HepG2 (cell line): ENCODE data around the gene AADACL4. TPM values are rescaled to one million over a fixed set of nuclear protein-coding genes. Genes with fewer than 3 reads are reported as not detected.

Experiments used
- CEBPG ChIP-seq: IDR thresholded peaks from 2 replicates; pipeline ENCODE4 v1.6.1; 2016
- CENPX ChIP-seq: sonication (generic); formaldehyde crosslinking; IDR thresholded peaks from 2 replicates; pipeline ENCODE4 v1.9.0; 2021; ENCODE audit warnings: mild to moderate bottlenecking, missing genetic modification reagents, moderate library complexity
- KDM2A ChIP-seq: sonication (generic); formaldehyde crosslinking; IDR thresholded peaks from 2 replicates; pipeline ENCODE4 v1.4.0; 2020; ENCODE audit warnings: low read depth, missing genetic modification reagents, borderline replicate concordance
- KDM3A ChIP-seq: IDR thresholded peaks from 2 replicates; pipeline ENCODE4 v1.6.1; 2018; ENCODE audit warnings: low read depth, missing compliant biosample characterization
- KDM5B ChIP-seq: sonication (generic); formaldehyde crosslinking; IDR thresholded peaks from 2 replicates; pipeline ENCODE4 v1.4.0; 2020; ENCODE audit warnings: missing genetic modification reagents, mild to moderate bottlenecking, borderline replicate concordance
- MIER2 ChIP-seq: IDR thresholded peaks from 2 replicates; pipeline ENCODE4 v1.6.1; 2016; ENCODE audit warnings: missing biosample characterization, missing genetic modification reagents
- NR1H2 ChIP-seq: sonication (generic); formaldehyde crosslinking; IDR thresholded peaks from 2 replicates; pipeline ENCODE4 v1.8.1; 2022; ENCODE audit warnings: low read depth, missing genetic modification reagents, borderline replicate concordance
- PHF20 ChIP-seq: sonication (generic); formaldehyde crosslinking; IDR thresholded peaks from 2 replicates; pipeline ENCODE4 v1.5.0; 2020; ENCODE audit warnings: mild to moderate bottlenecking, missing genetic modification reagents
- RFXAP ChIP-seq: sonication (generic); formaldehyde crosslinking; IDR thresholded peaks from 2 replicates; pipeline ENCODE4 v1.4.0; 2020; ENCODE audit warnings: missing genetic modification reagents, borderline replicate concordance
- SMAD1 ChIP-seq: sonication (generic); formaldehyde crosslinking; IDR thresholded peaks from 2 replicates; pipeline ENCODE4 v1.4.0; 2020; ENCODE audit warnings: missing genetic modification reagents, low read depth, mild to moderate bottlenecking, borderline replicate concordance
- SP4 ChIP-seq: sonication (generic); formaldehyde crosslinking; IDR thresholded peaks from 2 replicates; pipeline ENCODE4 v1.8.1; 2023; ENCODE audit warnings: mild to moderate bottlenecking, missing genetic modification reagents
- SP5 ChIP-seq: IDR thresholded peaks from 2 replicates; pipeline ENCODE4 v1.6.1; 2016; ENCODE audit warnings: low read depth, borderline replicate concordance
- SUZ12 ChIP-seq: fragments of 150-350 bp; IDR thresholded peaks from 2 replicates; pipeline ENCODE4 v1.6.1; 2014; ENCODE audit warnings: low read depth, low read length
- THYN1 ChIP-seq: sonication (generic); formaldehyde crosslinking; IDR thresholded peaks from 2 replicates; pipeline ENCODE4 v1.8.1; 2023; ENCODE audit warnings: low read depth, mild to moderate bottlenecking, moderate library complexity, missing genetic modification reagents, borderline replicate concordance
- ZBTB3 ChIP-seq: sonication (generic); formaldehyde crosslinking; IDR thresholded peaks from 2 replicates; pipeline ENCODE4 v1.4.0; 2020; ENCODE audit warnings: low read depth, mild to moderate bottlenecking, moderate library complexity, missing genetic modification reagents, borderline replicate concordance
- ZMAT3 ChIP-seq: sonication (generic); formaldehyde crosslinking; conservative IDR thresholded peaks from 2 replicates; pipeline ENCODE4 v1.7.0; 2021; ENCODE audit warnings: missing genetic modification reagents
- ZNF18 ChIP-seq: sonication (generic); formaldehyde crosslinking; IDR thresholded peaks from 2 replicates; pipeline ENCODE4 v1.8.0; 2022; ENCODE audit warnings: mild to moderate bottlenecking, missing genetic modification reagents; ENCODE audit not compliant: insufficient replicate concordance
- ZNF225 ChIP-seq: sonication (generic); formaldehyde crosslinking; IDR thresholded peaks from 2 replicates; pipeline ENCODE4 v1.4.0; 2020; ENCODE audit warnings: mild to moderate bottlenecking, missing genetic modification reagents
- ZNF251 ChIP-seq: sonication (generic); formaldehyde crosslinking; IDR thresholded peaks from 2 replicates; pipeline ENCODE4 v1.9.0; 2021; ENCODE audit warnings: mild to moderate bottlenecking, missing genetic modification reagents
- ZNF274 ChIP-seq: sonication (generic); formaldehyde crosslinking; IDR thresholded peaks from 2 replicates; pipeline ENCODE4 v1.5.1; 2020; ENCODE audit warnings: mild to moderate bottlenecking, missing genetic modification reagents
- ZNF614 ChIP-seq: IDR thresholded peaks from 2 replicates; pipeline ENCODE4 v1.6.1; 2018; ENCODE audit warnings: missing biosample characterization, missing genetic modification reagents, inconsistent platforms, borderline replicate concordance
- polyA plus RNA-seq, 8 experiments: library from polyadenylated mRNA; depleted of rRNA in 3 of 8; stranded (reverse) in 7 of 8; unstranded in 1 of 8; fragments of >200 nt; fragmentation: Illumina TruSeq in 4 of 8; extraction: Trizol in 4 of 8; gene quantifications; 2 replicates each; pipeline versions ENCODE4 v1.2.1 to v1.2.3, GENCODE V29; 2011 to 2016; ENCODE audit warnings: low read depth in 4 of 8, missing spikeins in 1 of 8, mixed read lengths in 1 of 8; ENCODE audit not compliant: insufficient read depth in 1 of 8
- total RNA-seq, 5 experiments: library from RNA; depleted of rRNA; stranded (reverse); fragments of >200 nt; fragmentation: Illumina TruSeq; extraction: Trizol; gene quantifications; 2 replicates each; pipeline ENCODE4 v1.2.3, GENCODE V29; 2016; ENCODE audit warnings: low read depth in 1 of 5
- TF ChIP-seq, protein P1 (sequence below): sonication (generic); formaldehyde crosslinking; IDR thresholded peaks from 2 replicates; pipeline ENCODE4 v1.4.0; 2020; ENCODE audit warnings: mild to moderate bottlenecking, missing genetic modification reagents
- TF ChIP-seq, protein P2 (sequence below): sonication (generic); formaldehyde crosslinking; IDR thresholded peaks from 2 replicates; pipeline ENCODE4 v1.9.0; 2022; ENCODE audit warnings: missing genetic modification reagents, mild to moderate bottlenecking, borderline replicate concordance

Gene AADACL4
- total and polyA plus RNA-seq, 2 of the 13 experiments (the other 11 are each of a cell fraction or from before 2014, with no cell fraction given): not detected

DNA sequence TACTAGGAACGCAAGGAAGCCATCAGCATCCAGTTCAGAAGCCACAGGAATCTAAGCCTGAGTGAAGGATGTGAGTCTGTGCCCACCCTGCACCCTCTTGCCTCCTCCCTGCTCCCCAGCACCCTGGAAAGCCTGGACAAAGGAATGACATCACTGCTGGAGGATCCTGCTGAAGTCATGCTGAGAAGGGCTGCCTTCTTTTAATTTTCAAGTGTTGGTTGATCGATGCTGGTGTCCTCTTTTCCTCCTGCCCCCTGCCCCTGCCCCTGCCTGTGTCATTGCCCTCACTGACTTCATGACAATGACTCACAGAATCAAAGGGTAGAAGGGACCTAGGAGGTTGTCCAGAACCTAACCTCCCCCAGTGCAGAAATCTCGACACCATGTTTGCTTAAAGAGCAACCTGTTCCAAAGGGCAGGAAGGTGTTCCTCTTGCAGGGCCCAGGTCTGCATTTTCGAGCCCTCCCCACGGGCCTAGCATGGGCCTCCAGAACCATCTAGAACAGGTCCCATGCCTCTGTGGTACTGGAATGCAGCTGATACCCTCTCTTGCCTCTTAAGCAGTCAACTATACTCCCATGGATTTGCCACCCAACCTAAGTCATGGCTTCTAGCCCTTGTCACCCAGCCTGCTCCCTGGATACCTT, 35.5 kb upstream of the AADACL4 start (continued):
- TF ChIP-seq NR1H2: no peak
- TF ChIP-seq ZNF614 (CRISPR knock-in tag): 0 out of 2 replicates have a peak, but pooled peaks have one; percentile 18
- peak; percentile 53; the same call in 1 of the 2 replicates for TF ChIP-seq KDM5B (CRISPR knock-in tag)
- no peak for TF ChIP-seq ZBTB3
- TF ChIP-seq PHF20 (CRISPR knock-in tag): no peak
- no peak for TF ChIP-seq KDM3A (CRISPR knock-in tag)
- TF ChIP-seq, protein P1, sequence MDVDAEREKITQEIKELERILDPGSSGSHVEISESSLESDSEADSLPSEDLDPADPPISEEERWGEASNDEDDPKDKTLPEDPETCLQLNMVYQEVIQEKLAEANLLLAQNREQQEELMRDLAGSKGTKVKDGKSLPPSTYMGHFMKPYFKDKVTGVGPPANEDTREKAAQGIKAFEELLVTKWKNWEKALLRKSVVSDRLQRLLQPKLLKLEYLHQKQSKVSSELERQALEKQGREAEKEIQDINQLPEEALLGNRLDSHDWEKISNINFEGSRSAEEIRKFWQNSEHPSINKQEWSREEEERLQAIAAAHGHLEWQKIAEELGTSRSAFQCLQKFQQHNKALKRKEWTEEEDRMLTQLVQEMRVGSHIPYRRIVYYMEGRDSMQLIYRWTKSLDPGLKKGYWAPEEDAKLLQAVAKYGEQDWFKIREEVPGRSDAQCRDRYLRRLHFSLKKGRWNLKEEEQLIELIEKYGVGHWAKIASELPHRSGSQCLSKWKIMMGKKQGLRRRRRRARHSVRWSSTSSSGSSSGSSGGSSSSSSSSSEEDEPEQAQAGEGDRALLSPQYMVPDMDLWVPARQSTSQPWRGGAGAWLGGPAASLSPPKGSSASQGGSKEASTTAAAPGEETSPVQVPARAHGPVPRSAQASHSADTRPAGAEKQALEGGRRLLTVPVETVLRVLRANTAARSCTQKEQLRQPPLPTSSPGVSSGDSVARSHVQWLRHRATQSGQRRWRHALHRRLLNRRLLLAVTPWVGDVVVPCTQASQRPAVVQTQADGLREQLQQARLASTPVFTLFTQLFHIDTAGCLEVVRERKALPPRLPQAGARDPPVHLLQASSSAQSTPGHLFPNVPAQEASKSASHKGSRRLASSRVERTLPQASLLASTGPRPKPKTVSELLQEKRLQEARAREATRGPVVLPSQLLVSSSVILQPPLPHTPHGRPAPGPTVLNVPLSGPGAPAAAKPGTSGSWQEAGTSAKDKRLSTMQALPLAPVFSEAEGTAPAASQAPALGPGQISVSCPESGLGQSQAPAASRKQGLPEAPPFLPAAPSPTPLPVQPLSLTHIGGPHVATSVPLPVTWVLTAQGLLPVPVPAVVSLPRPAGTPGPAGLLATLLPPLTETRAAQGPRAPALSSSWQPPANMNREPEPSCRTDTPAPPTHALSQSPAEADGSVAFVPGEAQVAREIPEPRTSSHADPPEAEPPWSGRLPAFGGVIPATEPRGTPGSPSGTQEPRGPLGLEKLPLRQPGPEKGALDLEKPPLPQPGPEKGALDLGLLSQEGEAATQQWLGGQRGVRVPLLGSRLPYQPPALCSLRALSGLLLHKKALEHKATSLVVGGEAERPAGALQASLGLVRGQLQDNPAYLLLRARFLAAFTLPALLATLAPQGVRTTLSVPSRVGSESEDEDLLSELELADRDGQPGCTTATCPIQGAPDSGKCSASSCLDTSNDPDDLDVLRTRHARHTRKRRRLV: no peak
- TF ChIP-seq SMAD1 (CRISPR knock-in tag): no peak
- no peak for TF ChIP-seq ZNF274 (CRISPR knock-in tag)
- no peak for TF ChIP-seq THYN1
- TF ChIP-seq CEBPG (CRISPR knock-in tag): peak; percentile 19; the same call in 1 of the 2 replicates
- TF ChIP-seq SP5 (CRISPR knock-in tag): no peak; the same call in 1 of the 2 replicates
- peak; percentile 42; the same call in 1 of the 2 replicates for TF ChIP-seq KDM2A
- no peak for TF ChIP-seq ZMAT3 (CRISPR knock-in tag)
- no peak for TF ChIP-seq SUZ12
- TF ChIP-seq ZNF18 (CRISPR knock-in tag): no peak
- no peak for TF ChIP-seq RFXAP (CRISPR knock-in tag)
- no peak for TF ChIP-seq SP4
- no peak for TF ChIP-seq CENPX (CRISPR knock-in tag)
- TF ChIP-seq, protein P2, sequence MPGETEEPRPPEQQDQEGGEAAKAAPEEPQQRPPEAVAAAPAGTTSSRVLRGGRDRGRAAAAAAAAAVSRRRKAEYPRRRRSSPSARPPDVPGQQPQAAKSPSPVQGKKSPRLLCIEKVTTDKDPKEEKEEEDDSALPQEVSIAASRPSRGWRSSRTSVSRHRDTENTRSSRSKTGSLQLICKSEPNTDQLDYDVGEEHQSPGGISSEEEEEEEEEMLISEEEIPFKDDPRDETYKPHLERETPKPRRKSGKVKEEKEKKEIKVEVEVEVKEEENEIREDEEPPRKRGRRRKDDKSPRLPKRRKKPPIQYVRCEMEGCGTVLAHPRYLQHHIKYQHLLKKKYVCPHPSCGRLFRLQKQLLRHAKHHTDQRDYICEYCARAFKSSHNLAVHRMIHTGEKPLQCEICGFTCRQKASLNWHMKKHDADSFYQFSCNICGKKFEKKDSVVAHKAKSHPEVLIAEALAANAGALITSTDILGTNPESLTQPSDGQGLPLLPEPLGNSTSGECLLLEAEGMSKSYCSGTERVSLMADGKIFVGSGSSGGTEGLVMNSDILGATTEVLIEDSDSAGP (CRISPR knock-in tag): peak; percentile 15; the same call in 1 of the 2 replicates
- TF ChIP-seq ZNF225 (CRISPR knock-in tag): no peak
- no peak for TF ChIP-seq MIER2
- no peak for TF ChIP-seq ZNF251 (CRISPR knock-in tag)
